CD4-positive, alpha-beta T cell (primary cell): ENCODE results near the gene SMIM5. TPM values are rescaled to one million over a fixed set of nuclear protein-coding genes. Genes with fewer than 3 reads are reported as not detected.

Experiments
- ATAC-seq: fragments of 200-7000 bp; cut with Tn5 transposase; one replicate; pipeline ENCODE4 v1.10.0; 2022; ENCODE audit warnings: mild to moderate bottlenecking; ENCODE audit not compliant: poor library complexity
- CTCF ChIA-PET: fragments of 350-600 bp; sonication (Branson Sonifier 250); formaldehyde crosslinking; loops from one replicate; lab custom pipeline; 2021; ENCODE audit warnings: antibody characterized with exemption, inconsistent platforms; lab: Charles Lee
- POLR2A ChIA-PET: fragments of 350-600 bp; sonication (Branson Sonifier 250); formaldehyde crosslinking; loops from one replicate; lab custom pipeline; 2021; ENCODE audit warnings: antibody characterized with exemption, inconsistent platforms; lab: Charles Lee
- DNase-seq, 14 experiments: peaks; one replicate each; pipeline ENCODE4 v3.0.0-alpha.2; 2013 to 2020; ENCODE audit warnings: mixed read lengths in 2 of 14
- H3K27ac ChIP-seq, 2 donors: one replicate each; pipeline versions ENCODE4 v1.5.1 to v1.7.0; 2013; ENCODE audit warnings: low read length in 2 of 2, low read depth in 1 of 2, mild to moderate bottlenecking in 1 of 2
- H3K27me3 ChIP-seq, 2 experiments: 1 replicate in 1 of 2; 2 replicates in 1 of 2; pipeline versions ENCODE4 v1.6.1 to v1.7.0; 2013; ENCODE audit warnings: low read length in 2 of 2, control low read depth in 1 of 2, mild to moderate bottlenecking in 1 of 2, moderate library complexity in 1 of 2; ENCODE audit not compliant: insufficient read depth in 2 of 2, control insufficient read depth in 1 of 2
- H3K36me3 ChIP-seq: one replicate; pipeline ENCODE4 v1.6.1; 2013; ENCODE audit warnings: low read length, control low read depth; ENCODE audit not compliant: insufficient read depth
- H3K4me1 ChIP-seq: one replicate; pipeline ENCODE4 v1.6.1; 2013; ENCODE audit warnings: low read length, control low read depth; ENCODE audit not compliant: insufficient read depth
- H3K4me3 ChIP-seq: one replicate; pipeline ENCODE4 v1.5.1; 2013; ENCODE audit warnings: mild to moderate bottlenecking, low read length, moderate library complexity
- H3K9me3 ChIP-seq, 2 experiments: 1 replicate in 1 of 2; 2 replicates in 1 of 2; pipeline versions ENCODE4 v1.6.1 to v1.7.0; 2013; ENCODE audit warnings: low read length in 2 of 2, mild to moderate bottlenecking in 2 of 2, control low read depth in 1 of 2, moderate library complexity in 1 of 2; ENCODE audit not compliant: control insufficient read depth in 1 of 2, insufficient read depth in 1 of 2
- H3K27ac Mint-ChIP-seq: one replicate; pipeline ENCODE4 v1.8.0; 2020; ENCODE audit warnings: mixed read lengths
- H3K27me3 Mint-ChIP-seq: one replicate; pipeline ENCODE4 v1.8.0; 2021; ENCODE audit warnings: mixed read lengths
- H3K36me3 Mint-ChIP-seq: one replicate; pipeline ENCODE4 v1.8.0; 2021; ENCODE audit warnings: low read depth, mixed read lengths
- H3K4me1 Mint-ChIP-seq: one replicate; pipeline ENCODE4 v1.8.0; 2021; ENCODE audit warnings: low read depth, mixed read lengths
- H3K4me3 Mint-ChIP-seq: one replicate; pipeline ENCODE4 v1.8.0; 2020; ENCODE audit warnings: mild to moderate bottlenecking, mixed read lengths
- H3K9me3 Mint-ChIP-seq: one replicate; pipeline ENCODE4 v1.8.0; 2020; ENCODE audit warnings: mixed read lengths
- CTCF ChIP-seq: fragments of 200-600 bp; IDR thresholded peaks from one replicate; pipeline ENCODE4 v1.8.0; 2022; ENCODE audit warnings: antibody characterized with exemption, mild to moderate bottlenecking
- intact Hi-C, 2 experiments: fragments of 100-400 bp; cut with DNase I in 1 of 2; cut with micrococcal nuclease in 1 of 2; formaldehyde crosslinking; loops; one replicate each; pipeline versions ENCODE4 v1.15.1 to v1.9.0; 2023 to 2025; cut with DNase I, micrococcal nuclease
- total RNA-seq, 174 experiments: library from RNA in 2 of 174; stranded (reverse) in 2 of 174; gene quantifications; one replicate each; pipeline ENCODE4 v1.2.3 and lab custom pipeline; 2021 to 2026

Gene SMIM5
- total RNA-seq, 2 experiments from 2014 or later = 0.75 to 1.3 TPM

- H3K36me3 ChIP-seq = no peaks in the 10 kb centered on the region
- no peaks in the 10 kb centered on the region for H3K36me3 Mint-ChIP-seq
- H3K4me1 Mint-ChIP-seq = no peaks in the 10 kb centered on the region
- no peak overlapping the region for H3K4me3 ChIP-seq
- no peaks in the 10 kb centered on the region for H3K4me1 ChIP-seq
- no peaks in the 10 kb centered on the region for H3K27me3 ChIP-seq
- no peaks in the 10 kb centered on the region for H3K27me3 Mint-ChIP-seq
- H3K9me3 ChIP-seq = no peaks in the 10 kb centered on the region
- DNase-seq (no peak), ATAC-seq (no peak)
- H3K9me3 Mint-ChIP-seq = no peaks in the 10 kb centered on the region
- TF ChIP-seq CTCF = no peak
- no peak overlapping the region for H3K4me3 Mint-ChIP-seq
- ChIA-PET POLR2A (no interaction called here), CTCF (interaction anchor here (1.3 kb wide), 1 partner anchor 131 kb away, joined by 3 read pairs; no protein-coding TSS in a partner anchor)
- intact Hi-C loops = no loop called here
- H3K27ac Mint-ChIP-seq = no peak overlapping the region
- H3K27ac ChIP-seq = no peak overlapping the region
Observed at GRCh38 chr17:75616521-75617122, 16.6 kb upstream of the SMIM5 start.

- ChIA-PET CTCF (interaction anchor here (1.3 kb wide), 1 partner anchor 131 kb away, joined by 3 read pairs; no protein-coding TSS in a partner anchor), POLR2A (no interaction called here)
- ATAC-seq = no peak
- Mint-ChIP-seq H3K27me3 (no peaks in the 10 kb centered on the region), H3K4me3 (no peak overlapping the region), H3K36me3 (peaks cover 4% of the 10 kb centered on the region), H3K4me1 (no peaks in the 10 kb centered on the region), H3K27ac (no peak overlapping the region), H3K9me3 (no peaks in the 10 kb centered on the region)
- H3K4me3 ChIP-seq = no peak overlapping the region
- H3K27me3 ChIP-seq = no peaks in the 10 kb centered on the region
- TF ChIP-seq CTCF = no peak
- H3K36me3 ChIP-seq = no peaks in the 10 kb centered on the region
- H3K27ac ChIP-seq = no peak overlapping the region
- H3K4me1 ChIP-seq = no peaks in the 10 kb centered on the region
- H3K9me3 ChIP-seq = no peaks in the 10 kb centered on the region
- intact Hi-C loops = no loop called here
- no peak for DNase-seq
Observed at GRCh38 chr17:75617218-75617617, 16.0 kb upstream of the SMIM5 start.

DNA sequence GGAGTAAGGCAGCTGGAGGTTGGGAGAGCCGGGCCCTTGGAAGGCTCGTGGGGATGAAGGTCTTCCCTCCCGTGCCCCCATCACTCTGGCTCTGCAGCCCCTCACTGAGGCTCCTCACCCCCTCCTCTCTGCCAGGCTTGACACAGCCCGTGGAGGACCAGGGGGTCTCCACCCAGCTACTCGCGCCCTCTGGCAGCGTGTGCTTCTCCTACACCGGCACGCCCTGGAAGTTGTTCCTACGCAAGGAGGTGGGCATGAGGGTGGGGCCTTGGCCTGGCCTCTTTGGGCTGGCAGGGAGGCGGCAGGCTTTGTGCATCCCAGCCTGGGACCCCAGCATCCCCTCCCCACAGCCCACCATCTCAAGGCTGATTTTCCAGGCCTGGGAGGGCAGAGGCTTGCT lies 15.6 kb upstream of the SMIM5 start:
- CTCF ChIA-PET = interaction anchor here (1.3 kb wide), 1 partner anchor 130 kb away, joined by 3 read pairs; no protein-coding TSS in a partner anchor
- TF ChIP-seq CTCF = no peak
- no peaks in the 10 kb centered on the region for H3K27me3 Mint-ChIP-seq
- no peak overlapping the region for H3K4me3 Mint-ChIP-seq
- H3K9me3 Mint-ChIP-seq = no peaks in the 10 kb centered on the region
- Histone ChIP-seq H3K27me3 (no peaks in the 10 kb centered on the region), H3K9me3 (no peaks in the 10 kb centered on the region), H3K4me3 (no peak overlapping the region), H3K27ac (no peak overlapping the region), H3K4me1 (no peaks in the 10 kb centered on the region), H3K36me3 (no peaks in the 10 kb centered on the region)
- H3K4me1 Mint-ChIP-seq = no peaks in the 10 kb centered on the region
- intact Hi-C loops = no loop called here
- POLR2A ChIA-PET = no interaction called here
- DNase-seq (no peak), ATAC-seq (no peak)
- no peak overlapping the region for H3K27ac Mint-ChIP-seq
- H3K36me3 Mint-ChIP-seq = peaks cover 4% of the 10 kb centered on the region
